Eye (tissue), 1 donor: Measurements from ENCODE around the gene DRGX.

ENCODE experiments used
- DNase-seq: peaks from one replicate; pipeline ENCODE4 v3.0.0-alpha.2; 2015

The DRGX gene

GRCh38 chr10:49361178-49361554 lies 34.7 kb downstream of the DRGX start:
- DNase-seq, result no peak

GRCh38 chr10:49360271-49361177 lies 35.4 kb downstream of the DRGX start:
- no peak for DNase-seq

GRCh38 chr10:49359349-49360270 lies 36.3 kb downstream of the DRGX start:
- DNase-seq, result peak; percentile 84

- no peak for DNase-seq
These were observed 38.0 kb downstream of the DRGX start for GRCh38 chr10:49357910-49358309.

- no peak for DNase-seq
These were observed 38.9 kb downstream of the DRGX start for GRCh38 chr10:49356944-49357343.

GRCh38 chr10:49356181-49356580 lies 39.7 kb downstream of the DRGX start:
- DNase-seq, result no peak

- DNase-seq, result no peak
These were observed 40.7 kb downstream of the DRGX start for GRCh38 chr10:49355221-49355620.

GRCh38 chr10:49354593-49354992 lies 41.3 kb downstream of the DRGX start:
- no peak for DNase-seq

GRCh38 chr10:49353895-49354566 lies 41.9 kb downstream of the DRGX start:
- DNase-seq, result no peak

- no peak for DNase-seq
These were observed 42.6 kb downstream of the DRGX start for GRCh38 chr10:49353026-49353894.

GRCh38 chr10:49352323-49352722 lies 43.6 kb downstream of the DRGX start:
- DNase-seq, result no peak

GRCh38 chr10:49351669-49352068 lies 44.2 kb downstream of the DRGX start:
- no peak for DNase-seq

- DNase-seq, result no peak
These were observed 44.9 kb downstream of the DRGX start for GRCh38 chr10:49350846-49351532.

GRCh38 chr10:49350138-49350537 lies 45.8 kb downstream of the DRGX start:
- DNase-seq, result no peak

GRCh38 chr10:49349390-49349789 lies 46.5 kb downstream of the DRGX start:
- DNase-seq, result no peak

GRCh38 chr10:49348593-49348992 lies 47.3 kb downstream of the DRGX start:
- DNase-seq, result no peak

- no peak for DNase-seq
These were observed 48.1 kb downstream of the DRGX start for GRCh38 chr10:49347827-49348226.

GRCh38 chr10:49347342-49347741 lies 48.5 kb downstream of the DRGX start:
- no peak for DNase-seq

- no peak for DNase-seq
These were observed 51.0 kb downstream of the DRGX start for GRCh38 chr10:49344840-49345239.

- DNase-seq, result no peak
These were observed 57.3 kb downstream of the DRGX start for GRCh38 chr10:49338604-49339003.

GRCh38 chr10:49335364-49335972 lies 60.4 kb downstream of the DRGX start:
- DNase-seq, result no peak
